ENCODE measurements around the gene PTBP1.
A peak's percentile ranks its signal among the peaks of the same experiment; 100 is the strongest.

Gene PTBP1

DNA sequence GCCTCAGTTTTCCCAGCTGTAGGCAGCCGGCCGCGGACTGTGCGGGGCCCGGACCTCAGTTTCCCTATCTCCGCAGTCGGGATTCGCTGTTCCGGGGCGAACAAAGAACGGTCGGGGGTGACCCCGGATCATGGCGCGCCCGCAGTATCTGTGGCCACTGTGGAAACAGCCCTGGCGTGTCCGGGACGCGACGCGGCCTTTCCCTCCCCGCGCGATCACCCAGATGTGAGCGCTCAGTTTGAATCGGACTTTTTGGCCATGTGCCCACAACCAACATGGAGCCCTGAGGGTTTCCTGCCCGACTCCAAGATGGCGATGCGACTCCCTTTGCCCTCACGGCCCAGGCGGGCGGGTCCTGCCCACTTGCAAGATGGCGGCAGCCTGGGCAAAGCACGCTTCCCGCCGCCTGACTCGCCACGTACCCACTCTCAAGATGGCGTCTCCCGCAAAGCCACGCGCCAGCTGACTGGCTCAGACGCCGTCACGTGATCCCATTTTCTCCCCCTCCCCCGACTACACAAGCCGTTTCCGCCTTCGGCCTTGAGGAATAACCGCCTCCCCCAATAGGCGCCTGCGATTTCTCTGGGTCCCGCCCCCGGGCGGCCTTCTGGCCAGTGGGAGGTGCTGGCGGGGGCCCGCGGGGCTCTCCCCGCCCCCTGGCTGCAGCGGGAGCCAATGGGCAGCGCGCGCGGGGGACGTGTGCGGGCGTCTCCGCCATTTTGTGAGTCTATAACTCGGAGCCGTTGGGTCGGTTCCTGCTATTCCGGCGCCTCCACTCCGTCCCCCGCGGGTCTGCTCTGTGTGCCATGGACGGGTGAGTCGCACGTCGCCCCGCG lies at the start of gene PTBP1:
Gene PTBP1, plus strand, starts transcription at position 761 of the 836 bp plus-strand sequence. Its CDS starts 46 bp downstream, at position 807.
- peak; percentile 98 to 99 for DNase-seq

DNA sequence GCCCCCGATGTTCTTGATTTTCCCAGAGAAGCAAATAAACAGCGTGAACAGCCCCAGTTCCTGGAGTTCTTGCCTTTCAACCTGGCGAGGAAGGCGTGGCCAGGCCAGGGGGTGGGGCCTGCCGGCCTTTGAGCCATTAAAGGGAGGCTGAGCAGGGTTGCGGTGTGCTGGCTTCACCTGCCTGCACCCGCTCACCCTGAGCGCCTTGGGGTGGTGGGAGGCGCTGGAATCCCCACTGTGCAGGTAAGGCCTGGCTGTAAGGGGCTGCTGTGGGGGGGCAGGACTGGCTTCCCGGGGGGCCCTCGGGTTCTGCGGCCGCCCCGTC lies 49.0 kb upstream of the PTBP1 start:
- DNase-seq: no peak

DNA sequence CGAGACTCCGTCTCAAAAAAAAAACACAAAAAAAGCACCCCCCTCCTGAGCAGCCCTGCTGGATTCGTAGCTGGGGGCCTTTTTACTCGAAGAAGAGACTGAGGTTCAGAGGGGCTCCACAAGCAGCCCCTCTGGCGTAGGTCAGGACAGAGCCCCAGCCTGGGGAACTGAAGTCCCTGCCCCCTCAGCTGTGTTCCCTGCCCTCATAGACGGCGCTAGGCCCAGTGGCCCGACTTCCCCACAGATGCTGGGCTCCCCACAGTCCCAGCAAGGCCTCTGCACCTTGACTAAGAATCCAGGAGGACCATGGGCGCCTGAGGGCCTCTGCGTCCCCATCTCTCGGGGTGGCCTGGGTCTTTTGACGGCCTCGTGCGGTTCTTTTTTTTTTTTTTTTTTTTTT lies 47.4 kb upstream of the PTBP1 start:
- DNase-seq: no peak

DNA sequence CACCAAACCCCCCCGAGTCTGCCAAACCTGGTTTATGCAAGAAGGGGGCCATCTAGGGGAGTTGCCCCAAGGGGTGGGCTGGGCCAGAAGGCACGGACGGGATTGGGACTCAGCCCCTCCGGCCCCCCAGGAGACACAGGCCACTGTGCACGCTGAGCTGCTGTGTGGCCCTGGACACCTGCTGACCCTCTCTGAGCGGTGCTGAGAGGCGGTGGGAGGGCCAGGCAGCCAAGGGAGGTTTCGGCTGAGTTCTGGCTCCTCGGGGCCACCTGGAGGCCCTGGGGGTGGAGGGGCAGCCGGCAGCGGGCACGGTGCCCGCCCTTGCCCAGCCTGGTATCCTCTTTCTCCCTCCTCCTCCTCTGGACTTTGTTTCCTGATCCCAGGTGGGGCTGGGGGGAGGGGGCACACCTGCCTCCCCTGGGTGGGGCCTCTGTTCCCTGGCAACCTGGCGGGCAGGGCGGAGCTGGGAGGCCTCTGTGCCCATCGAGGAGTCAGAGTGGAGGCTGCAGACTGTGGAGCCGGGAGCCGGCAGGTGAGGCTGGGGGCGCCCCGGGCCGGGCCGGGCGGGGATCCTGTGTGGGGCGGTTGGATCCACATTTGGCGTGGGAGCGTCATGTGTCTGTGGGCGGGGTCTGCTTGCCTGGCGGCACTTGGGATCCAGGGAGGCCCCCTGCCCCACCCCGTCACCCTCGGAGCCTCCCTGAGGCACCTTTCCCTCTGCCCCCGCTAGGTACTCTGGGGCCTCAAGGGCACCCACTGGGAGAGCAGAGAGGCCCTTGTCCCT lies 46.4 kb upstream of the PTBP1 start, which contains the start of gene MISP:
Gene MISP, plus strand, starts transcription at position 473 of the 784 bp plus-strand sequence. CDS start 5,835 bp downstream, outside the sequence.
- no peak for DNase-seq

GRCh38 chr19:751501-752341 lies 45.5 kb upstream of the PTBP1 start:
- no peak for DNase-seq

DNA sequence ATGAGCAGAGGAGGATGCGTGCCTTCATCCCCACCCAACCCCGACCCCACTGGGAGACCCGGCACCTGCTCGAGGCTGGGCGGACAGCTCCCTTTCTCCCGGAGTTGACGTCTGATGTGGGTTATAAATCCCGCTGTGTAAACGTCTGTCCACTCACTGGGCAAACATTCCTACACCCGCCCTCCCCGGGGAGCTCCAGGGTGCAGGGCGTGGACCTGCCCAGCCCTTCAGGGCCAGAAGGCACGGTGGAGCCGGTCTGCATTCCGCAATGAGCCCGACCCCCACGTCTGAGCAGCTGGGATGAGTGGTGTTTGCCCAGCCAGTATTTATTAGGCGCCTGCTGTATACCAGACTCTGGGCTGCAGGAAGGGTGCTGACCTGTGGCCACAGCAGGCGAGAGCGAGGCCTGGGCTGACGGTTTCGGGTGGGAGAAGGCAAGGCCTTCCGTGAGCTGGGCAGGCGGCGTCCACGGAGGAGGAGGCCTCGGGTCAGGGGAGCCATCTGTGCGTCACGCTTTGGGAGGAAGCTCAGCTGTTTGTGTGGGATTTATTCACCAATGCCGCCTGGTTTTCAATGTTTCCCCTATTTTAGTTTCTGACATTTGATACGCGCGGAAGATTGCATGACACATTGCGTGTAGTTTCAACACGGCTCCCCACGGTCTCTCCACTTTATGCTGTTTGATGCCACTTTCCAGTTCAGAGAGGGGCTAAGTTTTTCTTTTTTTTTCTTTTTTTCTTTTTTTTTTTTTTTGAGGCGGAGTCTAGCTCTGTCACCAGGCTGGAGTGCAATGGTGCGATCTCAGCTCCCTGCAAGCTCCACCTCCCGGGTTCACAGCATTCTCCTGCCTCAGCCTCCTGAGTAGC lies 44.4 kb upstream of the PTBP1 start:
- no peak for DNase-seq

DNA sequence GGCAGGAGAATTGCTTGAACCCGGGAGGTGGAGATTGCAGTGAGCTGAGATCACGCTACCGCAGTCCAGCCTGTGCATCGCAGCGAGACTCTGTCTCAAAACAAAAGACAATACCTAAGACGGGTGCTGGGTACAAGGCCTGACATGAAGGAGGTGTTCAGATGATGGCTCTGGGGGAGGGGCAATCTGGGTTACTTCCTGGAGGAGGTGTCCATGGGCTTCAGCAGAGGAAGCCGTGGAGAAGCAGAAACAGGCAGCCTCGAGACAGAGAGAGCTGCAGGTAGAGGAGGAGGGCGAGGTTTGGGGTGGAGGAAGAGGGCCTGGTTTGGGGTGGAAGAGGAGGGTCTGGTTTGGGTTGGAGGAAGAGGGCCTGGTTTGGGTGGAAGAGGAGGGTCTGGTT lies 42.7 kb upstream of the PTBP1 start:
- no peak for DNase-seq

GRCh38 chr19:755063-755462 lies 42.2 kb upstream of the PTBP1 start:
- DNase-seq: no peak

- peak; percentile 25 to 27 for DNase-seq
Measured at GRCh38 chr19:756236-756635, 41.0 kb upstream of the PTBP1 start.

DNA sequence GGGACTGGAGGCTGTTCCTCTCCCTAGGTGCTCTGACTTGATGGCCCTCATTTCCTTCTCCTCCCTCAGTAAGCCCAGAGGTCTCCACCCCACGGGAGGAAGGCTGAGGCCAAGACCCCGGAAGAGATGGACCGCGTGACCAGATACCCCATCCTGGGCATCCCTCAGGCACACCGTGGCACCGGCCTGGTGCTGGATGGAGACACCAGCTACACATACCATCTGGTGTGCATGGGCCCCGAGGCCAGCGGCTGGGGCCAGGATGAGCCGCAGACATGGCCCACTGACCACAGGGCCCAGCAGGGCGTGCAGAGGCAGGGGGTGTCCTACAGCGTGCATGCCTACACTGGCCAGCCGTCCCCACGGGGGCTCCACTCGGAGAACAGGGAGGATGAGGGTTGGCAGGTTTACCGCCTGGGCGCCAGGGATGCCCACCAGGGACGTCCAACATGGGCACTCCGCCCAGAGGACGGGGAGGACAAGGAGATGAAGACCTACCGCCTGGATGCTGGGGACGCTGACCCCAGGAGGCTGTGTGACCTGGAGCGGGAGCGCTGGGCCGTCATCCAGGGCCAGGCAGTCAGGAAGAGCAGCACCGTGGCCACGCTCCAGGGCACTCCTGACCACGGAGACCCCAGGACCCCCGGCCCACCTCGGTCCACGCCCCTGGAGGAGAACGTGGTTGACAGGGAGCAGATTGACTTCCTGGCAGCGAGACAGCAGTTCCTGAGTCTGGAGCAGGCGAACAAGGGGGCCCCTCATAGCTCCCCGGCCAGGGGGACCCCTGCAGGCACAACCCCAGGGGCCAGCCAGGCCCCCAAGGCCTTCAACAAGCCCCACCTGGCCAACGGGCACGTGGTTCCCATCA lies 40.2 kb upstream of the PTBP1 start:
- DNase-seq: no peak

- DNase-seq: no peak
Measured at GRCh38 chr19:757811-758668, 39.2 kb upstream of the PTBP1 start.

- DNase-seq: no peak
Measured at GRCh38 chr19:763181-763580, 34.1 kb upstream of the PTBP1 start.

GRCh38 chr19:763869-764268 lies 33.4 kb upstream of the PTBP1 start:
- DNase-seq: no peak

GRCh38 chr19:764301-764700 lies 33.0 kb upstream of the PTBP1 start:
- DNase-seq: no peak

DNA sequence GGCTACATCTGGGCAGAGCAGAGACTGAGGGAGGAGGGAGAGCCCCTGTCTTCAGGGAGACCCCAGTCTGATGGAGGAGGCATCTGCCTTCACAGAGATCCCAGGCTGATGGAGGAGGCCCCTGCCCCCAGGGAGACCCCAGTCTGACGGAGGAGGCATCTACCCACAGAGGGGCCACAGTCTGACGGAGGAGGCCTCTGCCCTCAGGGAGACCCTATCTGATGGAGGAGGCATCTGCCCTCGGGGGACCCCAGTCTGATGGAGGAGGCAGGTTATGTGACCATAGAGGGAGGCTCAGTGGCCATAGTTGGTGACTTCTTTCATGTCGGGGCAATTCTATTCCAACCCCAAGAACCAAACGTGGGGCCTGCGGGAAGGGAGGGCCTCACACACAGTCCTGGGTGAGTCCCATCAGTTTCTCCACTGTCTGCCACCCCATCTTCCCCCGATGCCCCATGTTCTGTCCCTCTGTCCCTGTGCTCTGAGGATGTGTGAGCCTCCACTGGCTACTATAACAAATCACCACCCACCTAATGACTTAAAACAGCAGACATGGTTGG lies 32.0 kb upstream of the PTBP1 start:
- DNase-seq: no peak

DNA sequence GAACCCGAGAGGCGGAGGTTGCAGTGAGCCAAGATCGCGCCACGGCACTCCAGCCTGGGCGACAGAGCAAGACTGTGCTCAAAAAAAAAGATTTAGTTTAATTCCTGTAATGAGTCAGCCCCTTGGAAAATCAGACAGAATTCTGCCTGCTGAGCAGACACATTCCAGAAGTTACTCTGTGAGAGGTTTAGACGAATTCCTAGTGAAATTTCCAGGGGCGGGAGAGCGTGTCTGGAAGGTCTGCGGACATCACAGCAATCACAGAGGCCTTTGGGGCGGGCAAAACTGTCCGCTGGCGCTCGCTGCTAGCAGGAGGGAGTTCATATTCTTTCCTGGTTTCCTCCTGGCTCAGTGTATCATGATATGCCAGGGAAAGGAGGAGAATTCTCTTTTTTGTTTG lies 28.8 kb upstream of the PTBP1 start:
- no peak for DNase-seq

GRCh38 chr19:769616-770015 lies 27.6 kb upstream of the PTBP1 start:
- no peak for DNase-seq

DNA sequence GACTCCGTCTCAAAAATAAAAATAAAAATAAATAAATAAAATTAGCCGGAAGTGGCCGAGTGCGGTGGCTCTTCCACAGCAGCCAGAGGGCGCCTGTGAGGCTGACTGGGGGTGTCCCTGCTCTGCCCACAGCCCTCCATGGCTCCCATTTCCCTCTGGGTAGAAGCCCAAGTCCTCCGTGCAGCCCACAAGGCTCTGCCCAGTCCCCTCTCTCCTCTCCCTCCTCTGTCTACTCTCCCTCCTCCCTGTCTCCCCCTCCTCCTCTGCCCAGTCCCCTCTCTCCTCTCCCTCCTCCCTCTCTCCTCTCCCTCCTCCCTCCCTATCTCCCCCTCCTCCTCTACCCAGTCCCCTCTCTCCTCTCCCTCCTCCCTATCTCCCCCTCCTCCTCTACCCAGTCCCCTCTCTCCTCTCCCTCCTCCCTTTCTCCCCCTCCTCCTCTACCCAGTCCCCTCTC lies 25.9 kb upstream of the PTBP1 start:
- peak in 1 of 2 donors; percentile 46 for DNase-seq

DNA sequence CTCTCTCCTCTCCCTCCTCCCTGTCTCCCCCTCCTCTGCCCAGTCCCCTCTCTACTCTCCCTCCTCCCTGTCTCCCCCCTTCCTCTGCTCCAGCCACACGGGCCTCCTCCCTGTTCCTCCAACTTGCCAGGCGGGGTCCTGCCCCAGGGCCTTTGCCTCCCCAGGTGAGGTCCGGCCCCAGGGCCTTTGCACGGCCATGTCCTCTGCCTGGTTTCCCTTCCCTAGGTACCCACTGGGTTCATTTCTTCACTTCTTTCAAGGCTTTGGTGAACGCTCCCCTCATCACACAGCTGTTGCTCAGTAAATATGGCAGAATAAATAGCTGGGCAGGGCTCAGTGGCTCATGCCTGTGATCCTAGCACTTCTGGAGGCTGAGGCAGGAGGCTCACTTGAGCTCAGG lies 25.2 kb upstream of the PTBP1 start:
- no peak for DNase-seq

Data from stimulated activated CD4-positive, alpha-beta T cell treated with anti-CD3 and anti-CD28 coated beads, Interleukin-2, amount 100 ng/mL, for 24 hours (primary cell).